Heart left ventricle (tissue), 13 donors: ENCODE measurements around the gene HOXB13.

ENCODE experiments used
- CTCF ChIP-seq, 12 donors: fragments of 200-600 bp; sonication (generic) in 4 of 12; IDR thresholded peaks; one replicate each; pipeline versions ENCODE4 v1.5.0 to v1.8.0; 2018 to 2022; ENCODE audit warnings: antibody characterized with exemption in 12 of 12, mild to moderate bottlenecking in 5 of 12
- POLR2A ChIP-seq, 2 donors: fragments of 450-650 bp; IDR thresholded peaks; one replicate each; pipeline ENCODE4 v1.6.1; 2017; ENCODE audit warnings: antibody characterized with exemption in 2 of 2, mild to moderate bottlenecking in 2 of 2, moderate library complexity in 2 of 2
- donor health status: ischemic (EF 13 %, LVEDD 7.1; RV severe dilation, severe dysfunction).
- donor health status: DM: no; HTN: yes; CAD: no.
- donor health status: DM: no; HTN: no; CAD: no.
- donor health status: ischemic (EF 25% LVEDD 6.9; RV normal size, moderate dysfunction).
- donor health status: ischemic (EF 25% LVEDD 5.7; RV mildly dilated, moderate dysfunction).
- donor health status: ischemic (EF 35%, LVEDD 5.7; RV mildly dilated, moderate dysfunction).
- donor health status: nonischemic (EF 11% LVEDD 7.7; RV severe dilation, severe dysfunction).
- donor health status: DM: yes; HTN: yes; CAD: no.
- donor health status: PGD.
- donor health status: ischemic (EF 29% LVEDD 5.4; RV normal size, mild dysfunction).
- donor health status: nonischemic (EF 23%, LVEDD 6.1; RV moderate dilation, normal function).

GRCh38 chr17:48678141-48678971, 50.2 kb downstream of the HOXB13 start:
- TF ChIP-seq POLR2A (IDR thresholded peaks at IDR 0.05) (no peak), CTCF (IDR thresholded peaks at IDR 0.05) (peak; percentile 83 to 98 (median 91))
